Measurements from ENCODE around the gene NCDN. TPM values are rescaled to one million over a fixed set of nuclear protein-coding genes. Genes with fewer than 3 reads are reported as not detected.

Gene NCDN
- total RNA-seq, 2 donors from 2014 or later: 21.0 to 39.0 TPM

DNA sequence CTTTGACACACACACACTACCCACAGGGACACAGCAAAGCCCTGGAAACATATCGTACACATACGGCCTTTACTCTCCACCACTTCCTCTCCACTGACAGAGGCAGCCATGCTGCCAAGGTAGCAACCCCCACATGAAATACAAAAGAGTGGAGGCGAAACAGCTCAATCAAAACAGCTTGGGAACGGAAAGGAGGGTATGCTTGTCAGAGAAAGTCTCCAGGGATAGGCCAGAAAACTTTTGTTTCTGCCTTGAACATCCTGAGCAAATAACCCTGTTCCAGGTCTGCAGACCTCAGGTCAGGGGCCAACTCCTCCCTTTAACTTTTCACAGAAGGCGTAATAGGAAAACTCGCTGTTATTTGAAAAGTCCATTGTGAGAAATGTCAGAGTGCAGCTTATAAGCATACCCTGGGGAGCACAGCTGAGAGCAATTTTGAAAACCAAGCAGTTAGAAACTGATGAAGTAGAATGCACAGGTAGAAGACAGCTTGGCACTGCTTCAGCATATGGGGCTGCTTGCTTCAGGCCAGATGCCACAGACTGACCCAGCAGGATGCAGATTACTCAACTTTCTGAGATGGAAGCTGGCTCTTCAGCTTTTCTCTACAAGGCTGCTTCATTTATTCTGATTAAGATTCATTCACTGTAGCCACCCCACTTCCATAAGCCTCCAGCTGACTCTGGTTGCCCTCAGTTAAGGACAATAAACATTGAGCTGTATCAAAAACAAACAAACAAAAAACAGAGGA, 18.4 kb upstream of the NCDN start:
- DNase-seq (ENCODE audit: low spot score) (no peak), ATAC-seq (ENCODE audit: insufficient number of reproducible peaks, low FRiP score, low read depth) (peak; percentile 33)
- no peaks in the 10 kb centered on the region for H3K36me3 ChIP-seq
- no peaks in the 10 kb centered on the region for H3K27me3 ChIP-seq (replicated peaks; ENCODE audit: insufficient read depth)
- no peaks in the 10 kb centered on the region for H3K9me3 ChIP-seq
- peak overlapping the region; percentile 42 for H3K4me3 ChIP-seq
- no peak for TF ChIP-seq CTCF (IDR thresholded peaks at IDR 0.05)
- peak overlapping the region; percentile 24 to 87 for H3K27ac ChIP-seq
- H3K4me1 ChIP-seq (ENCODE audit: control insufficient read depth in 1 of 2, low read depth in 2 of 2): peaks cover 36 to 58% of the 10 kb centered on the region in 2 donors

DNA sequence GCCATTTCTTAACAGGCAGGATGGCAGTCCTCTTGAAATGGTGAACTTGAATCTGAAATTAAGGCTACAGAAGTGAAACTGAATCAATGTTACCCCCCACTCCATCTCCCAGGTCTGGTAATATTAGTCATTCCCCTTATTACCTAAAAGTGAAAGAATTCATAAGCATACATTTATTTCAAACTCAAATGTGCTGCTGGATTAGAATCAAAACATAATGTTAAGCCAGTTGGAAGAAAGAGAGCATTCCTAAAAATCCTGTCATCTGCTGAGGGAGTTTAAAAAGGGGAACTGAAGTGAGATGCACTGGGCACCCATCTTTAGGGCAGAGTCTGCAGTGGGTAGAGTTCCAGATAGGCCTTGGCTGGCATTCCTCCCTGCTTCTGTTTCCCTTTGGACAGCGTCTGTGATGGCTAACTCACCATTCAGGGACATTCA, 17.8 kb upstream of the NCDN start:
- no peak for TF ChIP-seq CTCF (IDR thresholded peaks at IDR 0.05)
- peaks cover 36 to 58% of the 10 kb centered on the region in 2 donors for H3K4me1 ChIP-seq (ENCODE audit: control insufficient read depth in 1 of 2, low read depth in 2 of 2)
- no peak for ATAC-seq (ENCODE audit: insufficient number of reproducible peaks, low FRiP score, low read depth)

DNA sequence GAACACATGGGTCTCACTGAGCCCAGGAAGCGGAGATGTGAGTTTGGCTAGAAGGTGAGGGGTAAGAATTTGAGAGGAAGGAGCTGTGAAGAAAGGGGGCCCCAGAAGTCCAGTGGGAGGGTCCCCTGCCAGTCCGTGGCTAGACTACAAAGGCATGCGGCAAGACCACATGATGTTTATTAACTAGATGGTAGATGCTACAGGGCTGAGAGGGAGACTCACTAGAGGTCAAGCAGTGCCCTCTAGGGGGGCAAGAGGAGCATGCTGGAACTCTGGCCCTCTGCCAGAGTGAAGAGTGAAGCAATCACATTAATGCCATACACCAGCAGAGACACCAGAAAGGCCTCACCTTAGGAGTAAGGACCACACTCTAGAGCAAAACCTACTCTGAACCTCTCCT, 12.6 kb upstream of the NCDN start:
- Histone ChIP-seq H3K36me3 (no peaks in the 10 kb centered on the region), H3K27ac (no peak overlapping the region), H3K27me3 (replicated peaks; ENCODE audit: insufficient read depth) (no peaks in the 10 kb centered on the region), H3K4me3 (no peak overlapping the region), H3K4me1 (ENCODE audit: control insufficient read depth in 1 of 2, low read depth in 2 of 2) (peaks cover 13 to 31% of the 10 kb centered on the region in 2 donors), H3K9me3 (no peaks in the 10 kb centered on the region)
- ATAC-seq (ENCODE audit: insufficient number of reproducible peaks, low FRiP score, low read depth) (no peak), DNase-seq (ENCODE audit: low spot score) (no peak)
- TF ChIP-seq CTCF (IDR thresholded peaks at IDR 0.05): no peak

More for the DNA sequence above, 17.8 kb upstream of the NCDN start:
- peak overlapping the region; percentile 11 for H3K4me3 ChIP-seq
- H3K36me3 ChIP-seq: no peaks in the 10 kb centered on the region
- no peak for DNase-seq (ENCODE audit: low spot score)
- no peaks in the 10 kb centered on the region for H3K27me3 ChIP-seq (replicated peaks; ENCODE audit: insufficient read depth)
- no peaks in the 10 kb centered on the region for H3K9me3 ChIP-seq
- H3K27ac ChIP-seq: peak overlapping the region; percentile 75 to 87

GRCh38 chr1:35546614-35547013, 11.0 kb upstream of the NCDN start:
- Histone ChIP-seq H3K9me3 (no peaks in the 10 kb centered on the region), H3K27ac (no peak overlapping the region), H3K4me3 (no peak overlapping the region), H3K27me3 (replicated peaks; ENCODE audit: insufficient read depth) (no peaks in the 10 kb centered on the region), H3K36me3 (no peaks in the 10 kb centered on the region), H3K4me1 (ENCODE audit: control insufficient read depth in 1 of 2, low read depth in 2 of 2) (peaks cover 0 to 15% of the 10 kb centered on the region in 2 donors)
- TF ChIP-seq CTCF (IDR thresholded peaks at IDR 0.05): no peak
- DNase-seq (ENCODE audit: low spot score): no peak
- no peak for ATAC-seq (ENCODE audit: insufficient number of reproducible peaks, low FRiP score, low read depth)

GRCh38 chr1:35553851-35554250, 3.7 kb upstream of the NCDN start:
- H3K27me3 ChIP-seq (replicated peaks; ENCODE audit: insufficient read depth): no peaks in the 10 kb centered on the region
- H3K27ac ChIP-seq: no peak overlapping the region
- TF ChIP-seq CTCF (IDR thresholded peaks at IDR 0.05): no peak
- DNase-seq (ENCODE audit: low spot score): no peak
- no peaks in the 10 kb centered on the region for H3K9me3 ChIP-seq
- H3K36me3 ChIP-seq: peaks cover 9% of the 10 kb centered on the region
- H3K4me1 ChIP-seq (ENCODE audit: control insufficient read depth in 1 of 2, low read depth in 2 of 2): peaks cover 13 to 38% of the 10 kb centered on the region in 2 donors
- H3K4me3 ChIP-seq: no peak overlapping the region
- no peak for ATAC-seq (ENCODE audit: insufficient number of reproducible peaks, low FRiP score, low read depth)
